Fibroblast of lung (primary cell): Measurements from ENCODE around the gene ZNF281. TPM values are rescaled to one million over a fixed set of nuclear protein-coding genes. Genes with fewer than 3 reads are reported as not detected.

Experiments used
- DNase-seq, 2 donors: peaks; one replicate each; pipeline versions ENCODE4 v3.0.0 to v3.0.0-alpha.2; 2010; ENCODE audit warnings: low read depth in 2 of 2
- H2AFZ ChIP-seq: 2 replicates; pipeline ENCODE4 v1.5.1; 2012; ENCODE audit warnings: low read length, control low read depth, inconsistent platforms
- H3K27ac ChIP-seq: 2 replicates; pipeline ENCODE4 v1.5.1; 2011; ENCODE audit warnings: low read length, control low read depth; ENCODE audit not compliant: insufficient read depth
- H3K27me3 ChIP-seq: 2 replicates; pipeline ENCODE4 v1.5.1; 2011; ENCODE audit warnings: mild to moderate bottlenecking, low read length; ENCODE audit not compliant: control insufficient read depth, insufficient read depth
- H3K36me3 ChIP-seq: 2 replicates; pipeline ENCODE4 v1.5.1; 2011; ENCODE audit warnings: low read length; ENCODE audit not compliant: control insufficient read depth, insufficient read depth
- H3K4me1 ChIP-seq: 2 replicates; pipeline ENCODE4 v1.5.1; 2011; ENCODE audit warnings: low read length; ENCODE audit not compliant: control insufficient read depth, insufficient read depth; ENCODE audit errors: extremely low read depth
- H3K4me2 ChIP-seq: 2 replicates; pipeline ENCODE4 v1.5.1; 2011; ENCODE audit warnings: low read length, control low read depth; ENCODE audit not compliant: insufficient read depth; ENCODE audit errors: extremely low read depth
- H3K4me3 ChIP-seq, 4 experiments: fragments of 200-600 bp in 1 of 4; sonication (generic) in 1 of 4; replicated peaks in 1 of 4; 2 replicates each; pipeline ENCODE4 v1.5.1; 2011 to 2016; ENCODE audit warnings: low read length in 4 of 4, low read depth in 3 of 4, mild to moderate bottlenecking in 3 of 4, control low read depth in 2 of 4, inconsistent platforms in 1 of 4, mixed read lengths in 1 of 4; ENCODE audit not compliant: insufficient read depth in 1 of 4; ENCODE audit errors: control extremely low read depth in 1 of 4
- H3K79me2 ChIP-seq: 2 replicates; pipeline ENCODE4 v1.5.1; 2012; ENCODE audit warnings: mild to moderate bottlenecking, low read length, inconsistent platforms; ENCODE audit not compliant: control insufficient read depth, insufficient read depth
- H3K9ac ChIP-seq: 2 replicates; pipeline ENCODE4 v1.5.1; 2011; ENCODE audit warnings: mild to moderate bottlenecking, low read length, control low read depth; ENCODE audit not compliant: insufficient read depth
- H3K9me3 ChIP-seq: 2 replicates; pipeline ENCODE4 v1.5.1; 2012; ENCODE audit warnings: low read depth, low read length; ENCODE audit not compliant: control insufficient read depth, insufficient read depth
- H4K20me1 ChIP-seq: 2 replicates; pipeline ENCODE4 v1.5.1; 2011; ENCODE audit warnings: low read length; ENCODE audit not compliant: control insufficient read depth, insufficient read depth; ENCODE audit errors: extremely low read depth
- CTCF ChIP-seq, 2 donors: IDR thresholded peaks in 1 of 2; conservative IDR thresholded peaks in 1 of 2; 1 replicate in 1 of 2; 2 replicates in 1 of 2; pipeline ENCODE4 v1.5.1; 2011 to 2012; ENCODE audit warnings: low read length in 2 of 2, control low read depth in 1 of 2, inconsistent platforms in 1 of 2, low read depth in 1 of 2, mild to moderate bottlenecking in 1 of 2
- EZH2 ChIP-seq: IDR thresholded peaks from 2 replicates; pipeline ENCODE4 v1.5.1; 2012; ENCODE audit warnings: low read length, control low read depth, mild to moderate bottlenecking; ENCODE audit errors: missing control alignments
- polyA plus RNA-seq, 2 donors: library from polyadenylated mRNA; depleted of rRNA in 1 of 2; stranded (reverse) in 1 of 2; unstranded in 1 of 2; fragments of >200 nt; gene quantifications; 2 replicates each; pipeline ENCODE4 v1.2.1, GENCODE V29; 2011 to 2012; ENCODE audit warnings: missing spikeins in 1 of 2
- total RNA-seq: library from RNA; depleted of rRNA; stranded (reverse); fragments of >200 nt; gene quantifications from 2 replicates; pipeline ENCODE4 v1.2.1, GENCODE V29; 2014

Gene ZNF281
- total and polyA plus RNA-seq, 2 donors (not counting 1 experiment from before 2014, with no cell fraction given) = 14.0 to 39.0 TPM

- Histone ChIP-seq H3K4me1 (peaks cover 10% of the 10 kb centered on the region), H3K27me3 (no peaks in the 10 kb centered on the region), H2AFZ (no peak overlapping the region), H3K4me2 (no peak overlapping the region), H3K4me3 (no peak overlapping the region), H3K36me3 (no peaks in the 10 kb centered on the region), H4K20me1 (no peaks in the 10 kb centered on the region), H3K27ac (no peak overlapping the region), H3K9ac (no peak overlapping the region), H3K79me2 (no peaks in the 10 kb centered on the region), H3K9me3 (no peaks in the 10 kb centered on the region)
- TF ChIP-seq CTCF (conservative IDR thresholded peaks at IDR 0.05 in 1 of 2, IDR thresholded peaks at IDR 0.05 in 1 of 2; ENCODE audit: low read depth in 1 of 2, low read length in 2 of 2) = no peak
- TF ChIP-seq EZH2 = no peak
- no peak for DNase-seq
Observed at GRCh38 chr1:200355801-200356200, 54.0 kb downstream of the ZNF281 start.

Other genes with a start within 250 kb of the ZNF281 start
- 1.3 and 4.0 TPM in 2 replicates for gene KIF14, start 210.7 kb upstream of the ZNF281 start, total RNA-seq
- gene KIF14, start 210.7 kb upstream of the ZNF281 start, polyA plus RNA-seq = 2.2 and 7.0 TPM in 2 replicates